ENCODE data around the gene RYK. TPM values are rescaled to one million over a fixed set of nuclear protein-coding genes. Genes with fewer than 3 reads are reported as not detected.

Gene RYK
- total RNA-seq, 2 experiments from 2014 or later: 18.7 to 21.0 TPM

DNA sequence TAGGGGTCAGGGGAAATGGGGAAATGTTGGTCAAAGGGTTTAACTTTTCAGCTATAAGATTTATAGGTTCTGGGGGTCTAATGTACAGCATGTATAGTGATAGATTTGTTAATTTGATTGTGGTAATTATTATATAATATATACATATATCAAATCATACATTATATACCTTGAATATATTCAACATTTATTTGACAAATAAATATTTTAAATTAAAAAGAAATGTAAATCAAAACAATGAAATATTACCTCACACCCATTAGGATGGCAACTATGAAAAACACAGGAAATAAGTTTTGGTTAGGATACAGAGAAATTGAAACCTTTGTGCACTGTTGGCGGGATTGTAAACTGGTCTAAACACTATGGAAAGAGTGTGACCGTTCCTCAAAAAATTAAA, 135.9 kb downstream of the RYK start:
- DNase-seq: no peak
- Mint-ChIP-seq H3K27me3 (no peaks in the 10 kb centered on the region), H3K4me3 (no peak overlapping the region), H3K9me3 (peaks cover 31% of the 10 kb centered on the region), H3K27ac (no peak overlapping the region), H3K4me1 (no peaks in the 10 kb centered on the region), H3K36me3 (no peaks in the 10 kb centered on the region)

DNA sequence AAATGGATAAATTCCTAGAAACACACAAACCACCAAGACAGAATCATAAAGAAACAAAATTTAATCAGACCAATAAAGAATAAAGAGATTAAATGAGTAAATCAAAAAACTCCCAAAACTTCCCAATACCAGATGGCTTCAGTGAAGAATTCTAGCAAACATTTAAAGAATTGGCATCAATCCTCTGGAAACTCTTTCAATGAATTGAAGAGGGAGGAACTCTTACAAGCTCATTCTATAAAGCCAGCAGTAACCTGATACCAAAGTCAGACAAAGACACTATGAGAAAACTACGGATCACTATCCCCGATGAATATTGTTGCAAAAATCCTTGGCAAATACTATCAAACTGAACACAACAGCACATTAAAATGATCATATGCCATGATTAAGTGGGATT, 139.0 kb downstream of the RYK start:
- Mint-ChIP-seq H3K36me3 (no peaks in the 10 kb centered on the region), H3K4me3 (no peak overlapping the region), H3K4me1 (no peaks in the 10 kb centered on the region), H3K27me3 (no peaks in the 10 kb centered on the region), H3K27ac (no peak overlapping the region), H3K9me3 (peaks cover 12% of the 10 kb centered on the region)
- DNase-seq: no peak

DNA sequence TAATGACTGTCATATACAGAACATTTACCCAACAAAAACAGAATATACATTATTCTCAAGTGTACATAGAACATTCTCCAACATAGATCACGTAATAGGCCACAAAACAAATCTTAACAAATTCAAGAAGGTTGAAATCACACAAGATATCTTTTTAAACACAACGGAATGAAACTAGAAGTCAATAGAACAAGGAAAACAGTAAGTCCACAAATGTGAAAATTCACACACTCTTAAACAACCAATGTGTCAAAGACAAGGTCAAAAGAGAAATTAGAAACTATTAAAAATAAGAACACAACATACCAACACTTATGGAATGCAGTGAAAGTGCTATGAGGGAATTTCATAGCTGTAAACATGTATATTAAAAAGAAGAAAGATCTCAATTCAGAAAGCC, 139.7 kb downstream of the RYK start:
- no peak overlapping the region for H3K27ac Mint-ChIP-seq
- H3K36me3 Mint-ChIP-seq: no peaks in the 10 kb centered on the region
- no peaks in the 10 kb centered on the region for H3K27me3 Mint-ChIP-seq
- H3K4me3 Mint-ChIP-seq: no peak overlapping the region
- no peaks in the 10 kb centered on the region for H3K4me1 Mint-ChIP-seq
- H3K9me3 Mint-ChIP-seq: peaks cover 12% of the 10 kb centered on the region
- DNase-seq: no peak

Other genes starting within 250 kb of the RYK start
- under 1 TPM in 1 of 2 experiments, not detected in 1; 0.08 TPM for gene SLCO2A1, start 220.9 kb downstream of the RYK start, total RNA-seq
- gene AMOTL2, start 123.6 kb upstream of the RYK start, total RNA-seq: not detected
- gene ANAPC13, start 235.1 kb upstream of the RYK start, total RNA-seq: 10 to 100 TPM; 33.5 to 34.3 TPM
- 10 to 100 TPM; 21.8 to 22.0 TPM for gene CEP63, start 235.2 kb upstream of the RYK start, total RNA-seq